GM12878 (cell line): ENCODE results near the gene XAGE1A.
"Not testable (repeated sequence)": the region's sequence is repeated elsewhere in the genome, so short reads cannot be mapped to it uniquely, and the experiment has no call there.

ENCODE experiments used
- CTCF ChIP-seq, 3 experiments: IDR thresholded peaks in 2 of 3; conservative IDR thresholded peaks in 1 of 3; 2 replicates each; pipeline ENCODE4 v1.5.1; 2011; ENCODE audit warnings: low read depth in 3 of 3, low read length in 3 of 3, mild to moderate bottlenecking in 3 of 3, control low read depth in 2 of 3, moderate library complexity in 2 of 3, inconsistent platforms in 1 of 3, mixed read lengths in 1 of 3; ENCODE audit not compliant: control insufficient read depth in 2 of 3, insufficient read depth in 1 of 3; ENCODE audit errors: extremely low read depth in 1 of 3
- EZH2 ChIP-seq: IDR thresholded peaks from 2 replicates; pipeline ENCODE4 v1.6.1; 2012; ENCODE audit warnings: low read depth, mild to moderate bottlenecking, control low read depth, inconsistent platforms, low read length, borderline replicate concordance; ENCODE audit not compliant: control insufficient read depth
- HDAC2 ChIP-seq: fragments of 200-600 bp; sonication (generic); IDR thresholded peaks from 2 replicates; pipeline ENCODE4 v1.6.1; 2017
- HDAC6 ChIP-seq: fragments of 200-600 bp; sonication (generic); IDR thresholded peaks from one replicate; pipeline ENCODE4 v1.8.0; 2017; ENCODE audit warnings: antibody characterized with exemption; ENCODE audit not compliant: unreplicated experiment
- NFYB ChIP-seq: IDR thresholded peaks from 2 replicates; pipeline ENCODE4 v1.6.1; 2011; ENCODE audit warnings: low read depth, mild to moderate bottlenecking, low read length, improper control_type of control experiment, moderate library complexity; ENCODE audit not compliant: insufficient read depth
- POLR2A ChIP-seq: IDR thresholded peaks from 2 replicates; pipeline ENCODE4 v1.6.1; 2011; ENCODE audit warnings: low read depth, mild to moderate bottlenecking, low read length
- POLR2AphosphoS5 ChIP-seq: IDR thresholded peaks from 2 replicates; pipeline ENCODE4 v1.6.1; 2011; ENCODE audit warnings: mild to moderate bottlenecking, low read length, inconsistent platforms
- RBBP5 ChIP-seq: fragments of 200-600 bp; sonication (generic); conservative IDR thresholded peaks from 2 replicates; pipeline ENCODE4 v1.6.1; 2016
- RCOR1 ChIP-seq: conservative IDR thresholded peaks from 2 replicates; pipeline ENCODE4 v1.6.1; 2012; ENCODE audit warnings: low read depth, low read length, improper control_type of control experiment

- TF ChIP-seq HDAC6; POLR2A; CTCF (IDR thresholded peaks at IDR 0.05 in 2 of 3, conservative IDR thresholded peaks at IDR 0.05 in 1 of 3; ENCODE audit: control insufficient read depth in 2 of 3, extremely low read depth in 1 of 3, insufficient read depth in 1 of 3, low read depth in 3 of 3, low read length in 3 of 3); EZH2; RCOR1; NFYB; POLR2AphosphoS5; RBBP5; HDAC2: not testable (repeated sequence)
Observed at GRCh38 chrX:52496419-52496772, 788 bp downstream of the XAGE1A start.
